ENCODE measurements around the gene GHRHR. TPM values are rescaled to one million over a fixed set of nuclear protein-coding genes. Genes with fewer than 3 reads are reported as not detected.

GHRHR gene
- total and polyA plus RNA-seq, 9 of the 15 experiments (the other 6 are each of a cell fraction or from before 2014, with no cell fraction given): not detected

GRCh38 chr7:30915005-30915601 lies 48.6 kb upstream of the GHRHR start (continued):
- TF ChIP-seq AFF4 (CRISPR knock-in tag; IDR thresholded peaks at IDR 0.05) (no peak), FIP1L1 (IDR thresholded peaks at IDR 0.05; ENCODE audit: low read depth, low read length, poor library complexity, severe bottlenecking) (no peak), ZNF134 (CRISPR knock-in tag; conservative IDR thresholded peaks at IDR 0.05) (peak; percentile 69; the same call in 1 of the 2 replicates), ZNF79 (CRISPR knock-in tag; IDR thresholded peaks at IDR 0.05; ENCODE audit: low read depth) (no peak), TFE3 (CRISPR knock-in tag; IDR thresholded peaks at IDR 0.05) (no peak), ATF4 (CRISPR knock-in tag; IDR thresholded peaks at IDR 0.05) (peak; percentile 55; the same call in 1 of the 2 replicates), NCOA4 (IDR thresholded peaks at IDR 0.05; ENCODE audit: partially characterized antibody) (no peak), E2F8 (IDR thresholded peaks at IDR 0.05; ENCODE audit: low read depth, partially characterized antibody) (no peak), CBX2 (IDR thresholded peaks at IDR 0.05; ENCODE audit: insufficient read depth, low read length, poor library complexity, severe bottlenecking) (no peak)
- TF ChIP-seq, protein P1, sequence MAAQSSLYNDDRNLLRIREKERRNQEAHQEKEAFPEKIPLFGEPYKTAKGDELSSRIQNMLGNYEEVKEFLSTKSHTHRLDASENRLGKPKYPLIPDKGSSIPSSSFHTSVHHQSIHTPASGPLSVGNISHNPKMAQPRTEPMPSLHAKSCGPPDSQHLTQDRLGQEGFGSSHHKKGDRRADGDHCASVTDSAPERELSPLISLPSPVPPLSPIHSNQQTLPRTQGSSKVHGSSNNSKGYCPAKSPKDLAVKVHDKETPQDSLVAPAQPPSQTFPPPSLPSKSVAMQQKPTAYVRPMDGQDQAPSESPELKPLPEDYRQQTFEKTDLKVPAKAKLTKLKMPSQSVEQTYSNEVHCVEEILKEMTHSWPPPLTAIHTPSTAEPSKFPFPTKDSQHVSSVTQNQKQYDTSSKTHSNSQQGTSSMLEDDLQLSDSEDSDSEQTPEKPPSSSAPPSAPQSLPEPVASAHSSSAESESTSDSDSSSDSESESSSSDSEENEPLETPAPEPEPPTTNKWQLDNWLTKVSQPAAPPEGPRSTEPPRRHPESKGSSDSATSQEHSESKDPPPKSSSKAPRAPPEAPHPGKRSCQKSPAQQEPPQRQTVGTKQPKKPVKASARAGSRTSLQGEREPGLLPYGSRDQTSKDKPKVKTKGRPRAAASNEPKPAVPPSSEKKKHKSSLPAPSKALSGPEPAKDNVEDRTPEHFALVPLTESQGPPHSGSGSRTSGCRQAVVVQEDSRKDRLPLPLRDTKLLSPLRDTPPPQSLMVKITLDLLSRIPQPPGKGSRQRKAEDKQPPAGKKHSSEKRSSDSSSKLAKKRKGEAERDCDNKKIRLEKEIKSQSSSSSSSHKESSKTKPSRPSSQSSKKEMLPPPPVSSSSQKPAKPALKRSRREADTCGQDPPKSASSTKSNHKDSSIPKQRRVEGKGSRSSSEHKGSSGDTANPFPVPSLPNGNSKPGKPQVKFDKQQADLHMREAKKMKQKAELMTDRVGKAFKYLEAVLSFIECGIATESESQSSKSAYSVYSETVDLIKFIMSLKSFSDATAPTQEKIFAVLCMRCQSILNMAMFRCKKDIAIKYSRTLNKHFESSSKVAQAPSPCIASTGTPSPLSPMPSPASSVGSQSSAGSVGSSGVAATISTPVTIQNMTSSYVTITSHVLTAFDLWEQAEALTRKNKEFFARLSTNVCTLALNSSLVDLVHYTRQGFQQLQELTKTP (IDR thresholded peaks at IDR 0.05; ENCODE audit: low read depth in 1 of 2, partially characterized antibody in 2 of 2): peak in 1 of 2 experiments; percentile 70
- TF ChIP-seq, protein P2, sequence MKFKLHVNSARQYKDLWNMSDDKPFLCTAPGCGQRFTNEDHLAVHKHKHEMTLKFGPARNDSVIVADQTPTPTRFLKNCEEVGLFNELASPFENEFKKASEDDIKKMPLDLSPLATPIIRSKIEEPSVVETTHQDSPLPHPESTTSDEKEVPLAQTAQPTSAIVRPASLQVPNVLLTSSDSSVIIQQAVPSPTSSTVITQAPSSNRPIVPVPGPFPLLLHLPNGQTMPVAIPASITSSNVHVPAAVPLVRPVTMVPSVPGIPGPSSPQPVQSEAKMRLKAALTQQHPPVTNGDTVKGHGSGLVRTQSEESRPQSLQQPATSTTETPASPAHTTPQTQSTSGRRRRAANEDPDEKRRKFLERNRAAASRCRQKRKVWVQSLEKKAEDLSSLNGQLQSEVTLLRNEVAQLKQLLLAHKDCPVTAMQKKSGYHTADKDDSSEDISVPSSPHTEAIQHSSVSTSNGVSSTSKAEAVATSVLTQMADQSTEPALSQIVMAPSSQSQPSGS (CRISPR knock-in tag; IDR thresholded peaks at IDR 0.05): no peak

Measured in K562 (cell line).